IPS-15b (cell line): ENCODE measurements around the gene NKAIN2.
"Not testable (repeated sequence)": the region's sequence is repeated elsewhere in the genome, so short reads cannot be mapped to it uniquely, and the experiment has no call there.

Experiments used
- H3K27me3 ChIP-seq: one replicate; pipeline ENCODE4 v1.6.1; 2013; ENCODE audit warnings: low read length; ENCODE audit not compliant: control insufficient read depth, insufficient read depth
- H3K36me3 ChIP-seq: one replicate; pipeline ENCODE4 v1.6.1; 2013; ENCODE audit warnings: low read length; ENCODE audit not compliant: control insufficient read depth, insufficient read depth
- H3K4me1 ChIP-seq: one replicate; pipeline ENCODE4 v1.6.1; 2013; ENCODE audit warnings: mild to moderate bottlenecking, low read length; ENCODE audit not compliant: control insufficient read depth, insufficient read depth
- H3K4me3 ChIP-seq: one replicate; pipeline ENCODE4 v1.5.1; 2013; ENCODE audit warnings: low read depth, low read length
- H3K9ac ChIP-seq: one replicate; pipeline ENCODE4 v1.6.1; 2013; ENCODE audit warnings: low read depth, mild to moderate bottlenecking, low read length
- H3K9me3 ChIP-seq: one replicate; pipeline ENCODE4 v1.6.1; 2013; ENCODE audit warnings: mild to moderate bottlenecking, low read length; ENCODE audit not compliant: control insufficient read depth, insufficient read depth

The NKAIN2 gene

GRCh38 chr6:123896869-123897268, 93.2 kb downstream of the NKAIN2 start:
- no peaks in the 10 kb centered on the region for H3K27me3 ChIP-seq
- H3K36me3 ChIP-seq: no peaks in the 10 kb centered on the region
- H3K9me3 ChIP-seq: no peaks in the 10 kb centered on the region
- H3K9ac ChIP-seq: no peak overlapping the region
- H3K4me1 ChIP-seq: no peaks in the 10 kb centered on the region
- H3K4me3 ChIP-seq: no peak overlapping the region

- Histone ChIP-seq H3K9me3 (no peaks in the 10 kb centered on the region), H3K9ac (no peak overlapping the region), H3K4me3 (no peak overlapping the region), H3K36me3 (no peaks in the 10 kb centered on the region), H3K27me3 (no peaks in the 10 kb centered on the region), H3K4me1 (no peaks in the 10 kb centered on the region)
Measured at GRCh38 chr6:123897965-123898364, 94.3 kb downstream of the NKAIN2 start.

GRCh38 chr6:123898665-123899064, 95.0 kb downstream of the NKAIN2 start:
- Histone ChIP-seq H3K9ac (no peak overlapping the region), H3K4me1 (no peaks in the 10 kb centered on the region), H3K9me3 (no peaks in the 10 kb centered on the region), H3K4me3 (no peak overlapping the region), H3K36me3 (no peaks in the 10 kb centered on the region), H3K27me3 (no peaks in the 10 kb centered on the region)

- Histone ChIP-seq H3K36me3 (no peaks in the 10 kb centered on the region), H3K9ac (no peak overlapping the region), H3K4me3 (no peak overlapping the region), H3K27me3 (no peaks in the 10 kb centered on the region), H3K9me3 (no peaks in the 10 kb centered on the region), H3K4me1 (no peaks in the 10 kb centered on the region)
Measured at GRCh38 chr6:123899745-123900144, 96.1 kb downstream of the NKAIN2 start.

GRCh38 chr6:123901436-123901835, 97.8 kb downstream of the NKAIN2 start:
- no peaks in the 10 kb centered on the region for H3K4me1 ChIP-seq
- no peak overlapping the region for H3K4me3 ChIP-seq
- no peaks in the 10 kb centered on the region for H3K9me3 ChIP-seq

GRCh38 chr6:123902738-123903313, 99.2 kb downstream of the NKAIN2 start:
- H3K27me3 ChIP-seq: no peaks in the 10 kb centered on the region

More at GRCh38 chr6:123901436-123901835, 97.8 kb downstream of the NKAIN2 start:
- Histone ChIP-seq H3K36me3 (no peaks in the 10 kb centered on the region), H3K9ac (no peak overlapping the region), H3K27me3 (no peaks in the 10 kb centered on the region)

GRCh38 chr6:123904228-123904627, 100.6 kb downstream of the NKAIN2 start:
- Histone ChIP-seq H3K9me3 (no peaks in the 10 kb centered on the region), H3K4me1 (no peaks in the 10 kb centered on the region), H3K4me3 (no peak overlapping the region), H3K9ac (no peak overlapping the region), H3K27me3 (no peaks in the 10 kb centered on the region), H3K36me3 (no peaks in the 10 kb centered on the region)

More at GRCh38 chr6:123902738-123903313, 99.2 kb downstream of the NKAIN2 start:
- H3K4me3 ChIP-seq: no peak overlapping the region
- H3K4me1 ChIP-seq: no peaks in the 10 kb centered on the region
- H3K9me3 ChIP-seq: no peaks in the 10 kb centered on the region
- H3K9ac ChIP-seq: no peak overlapping the region
- H3K36me3 ChIP-seq: no peaks in the 10 kb centered on the region

- Histone ChIP-seq H3K4me3 (no peak overlapping the region), H3K9ac (no peak overlapping the region), H3K4me1 (no peaks in the 10 kb centered on the region), H3K9me3 (no peaks in the 10 kb centered on the region), H3K36me3 (no peaks in the 10 kb centered on the region), H3K27me3 (peaks cover 17% of the 10 kb centered on the region)
Measured at GRCh38 chr6:123908797-123909196, 105.1 kb downstream of the NKAIN2 start.

GRCh38 chr6:123909989-123910388, 106.3 kb downstream of the NKAIN2 start:
- H3K4me1 ChIP-seq: no peaks in the 10 kb centered on the region
- peaks cover 29% of the 10 kb centered on the region for H3K27me3 ChIP-seq
- no peaks in the 10 kb centered on the region for H3K9me3 ChIP-seq
- no peak overlapping the region for H3K9ac ChIP-seq
- no peaks in the 10 kb centered on the region for H3K36me3 ChIP-seq
- H3K4me3 ChIP-seq: no peak overlapping the region

GRCh38 chr6:123913863-123914262, 110.2 kb downstream of the NKAIN2 start:
- Histone ChIP-seq H3K9ac (no peak overlapping the region), H3K36me3 (no peaks in the 10 kb centered on the region), H3K27me3 (peaks cover 67% of the 10 kb centered on the region), H3K4me3 (no peak overlapping the region), H3K4me1 (no peaks in the 10 kb centered on the region), H3K9me3 (no peaks in the 10 kb centered on the region)

- peaks cover 36% of the 10 kb centered on the region for H3K27me3 ChIP-seq
- H3K36me3 ChIP-seq, H3K9ac ChIP-seq, H3K9me3 ChIP-seq, H3K4me3 ChIP-seq, H3K4me1 ChIP-seq: not testable (repeated sequence)
Measured at GRCh38 chr6:123923379-123923778, 119.7 kb downstream of the NKAIN2 start.

GRCh38 chr6:123925350-123925749, 121.7 kb downstream of the NKAIN2 start:
- peaks cover 18% of the 10 kb centered on the region for H3K27me3 ChIP-seq
- H3K4me3 ChIP-seq: no peak overlapping the region
- H3K4me1 ChIP-seq: no peaks in the 10 kb centered on the region
- no peaks in the 10 kb centered on the region for H3K9me3 ChIP-seq
- no peak overlapping the region for H3K9ac ChIP-seq
- no peaks in the 10 kb centered on the region for H3K36me3 ChIP-seq
